Activated CD4-positive, alpha-beta memory T cell treated with anti-CD3 and anti-CD28 coated beads for 36 hours (primary cell): ENCODE results near the gene EDN2. TPM values are rescaled to one million over a fixed set of nuclear protein-coding genes. Genes with fewer than 3 reads are reported as not detected.
A peak's percentile ranks its signal among the peaks of the same experiment; 100 is the strongest.

ENCODE experiments used
- CTCF ChIA-PET: fragments of 350-600 bp; sonication (Branson Sonifier 250); formaldehyde crosslinking; loops from one replicate; lab custom pipeline; 2021; ENCODE audit warnings: antibody characterized with exemption, inconsistent platforms; lab: Charles Lee
- POLR2A ChIA-PET: fragments of 350-600 bp; sonication (Branson Sonifier 250); formaldehyde crosslinking; loops from one replicate; lab custom pipeline; 2021; ENCODE audit warnings: antibody characterized with exemption; lab: Charles Lee
- DNase-seq: peaks from one replicate; pipeline ENCODE4 v3.0.0-alpha.2; 2020
- H3K27ac Mint-ChIP-seq: one replicate; pipeline ENCODE4 v1.8.0; 2021; ENCODE audit warnings: mixed read lengths
- H3K27me3 Mint-ChIP-seq: one replicate; pipeline ENCODE4 v1.8.0; 2021; ENCODE audit warnings: mixed read lengths
- H3K36me3 Mint-ChIP-seq: one replicate; pipeline ENCODE4 v1.8.0; 2021; ENCODE audit warnings: mixed read lengths
- H3K4me1 Mint-ChIP-seq: one replicate; pipeline ENCODE4 v1.8.0; 2021; ENCODE audit warnings: low read depth, mixed read lengths
- H3K4me3 Mint-ChIP-seq: one replicate; pipeline ENCODE4 v1.8.0; 2021; ENCODE audit warnings: mild to moderate bottlenecking, mixed read lengths
- H3K9me3 Mint-ChIP-seq: one replicate; pipeline ENCODE4 v1.8.0; 2021; ENCODE audit warnings: mixed read lengths
- intact Hi-C: fragments of 100-400 bp; cut with micrococcal nuclease; formaldehyde crosslinking; loops from one replicate; pipeline ENCODE4 v1.15.1; 2023
- total RNA-seq, 2 experiments: library from RNA; stranded (reverse); gene quantifications; one replicate each; pipeline ENCODE4 v1.2.3, GENCODE V29; 2021

The EDN2 gene
- total RNA-seq, 2 experiments from 2014 or later, result not detected

GRCh38 chr1:41524676-41525675, 40.5 kb upstream of the EDN2 start:
- intact Hi-C loops, result no loop called here
- H3K9me3 Mint-ChIP-seq, result peaks cover 2% of the 10 kb centered on the region
- no peaks in the 10 kb centered on the region for H3K27me3 Mint-ChIP-seq
- ChIA-PET POLR2A (no interaction called here), CTCF (no interaction called here)
- DNase-seq, result no peak
- H3K4me3 Mint-ChIP-seq, result no peak overlapping the region
- H3K36me3 Mint-ChIP-seq, result peaks cover 19% of the 10 kb centered on the region
- H3K4me1 Mint-ChIP-seq, result no peaks in the 10 kb centered on the region
- no peak overlapping the region for H3K27ac Mint-ChIP-seq

- no peak for DNase-seq
- Mint-ChIP-seq H3K27me3 (no peaks in the 10 kb centered on the region), H3K9me3 (no peaks in the 10 kb centered on the region), H3K4me1 (no peaks in the 10 kb centered on the region), H3K4me3 (no peak overlapping the region), H3K36me3 (peaks cover 20% of the 10 kb centered on the region), H3K27ac (no peak overlapping the region)
- ChIA-PET CTCF (no interaction called here), POLR2A (no interaction called here)
- intact Hi-C loops, result no loop called here
These were observed 39.6 kb upstream of the EDN2 start for GRCh38 chr1:41523949-41524675.

GRCh38 chr1:41523071-41523470, 38.6 kb upstream of the EDN2 start:
- Mint-ChIP-seq H3K9me3 (no peaks in the 10 kb centered on the region), H3K27me3 (no peaks in the 10 kb centered on the region), H3K27ac (no peak overlapping the region), H3K4me1 (no peaks in the 10 kb centered on the region), H3K4me3 (no peak overlapping the region), H3K36me3 (peaks cover 20% of the 10 kb centered on the region)
- CTCF ChIA-PET, result interaction anchor here (0.6 kb wide), 1 partner anchor 1604 kb away, joined by 3 read pairs; no protein-coding TSS in a partner anchor
- no peak for DNase-seq
- POLR2A ChIA-PET, result no interaction called here
- intact Hi-C loops, result no loop called here

GRCh38 chr1:41521766-41522165, 37.3 kb upstream of the EDN2 start:
- ChIA-PET CTCF (interaction anchor here (1.0 kb wide), 1 partner anchor 290 kb away, joined by 3 read pairs; no protein-coding TSS in a partner anchor), POLR2A (no interaction called here)
- H3K9me3 Mint-ChIP-seq, result no peaks in the 10 kb centered on the region
- peaks cover 32% of the 10 kb centered on the region for H3K36me3 Mint-ChIP-seq
- peaks cover 1% of the 10 kb centered on the region for H3K4me1 Mint-ChIP-seq
- H3K27me3 Mint-ChIP-seq, result no peaks in the 10 kb centered on the region
- intact Hi-C loops, result no loop called here
- H3K27ac Mint-ChIP-seq, result no peak overlapping the region
- no peak for DNase-seq
- no peak overlapping the region for H3K4me3 Mint-ChIP-seq

GRCh38 chr1:41520951-41521752, 36.7 kb upstream of the EDN2 start:
- peaks cover 36% of the 10 kb centered on the region for H3K36me3 Mint-ChIP-seq

GRCh38 chr1:41519667-41520066, 35.2 kb upstream of the EDN2 start:
- peaks cover 6% of the 10 kb centered on the region for H3K4me1 Mint-ChIP-seq
- no peak overlapping the region for H3K4me3 Mint-ChIP-seq
- POLR2A ChIA-PET, result no interaction called here
- H3K36me3 Mint-ChIP-seq, result peaks cover 39% of the 10 kb centered on the region
- CTCF ChIA-PET, result no interaction called here
- no peak for DNase-seq
- H3K27ac Mint-ChIP-seq, result no peak overlapping the region
- intact Hi-C loops, result loop anchor here (10.0 kb wide), 1 partner anchor 285 kb away; no protein-coding TSS in a partner anchor
- H3K27me3 Mint-ChIP-seq, result no peaks in the 10 kb centered on the region
- H3K9me3 Mint-ChIP-seq, result no peaks in the 10 kb centered on the region

More at GRCh38 chr1:41520951-41521752, 36.7 kb upstream of the EDN2 start:
- Mint-ChIP-seq H3K9me3 (no peaks in the 10 kb centered on the region), H3K4me1 (peaks cover 6% of the 10 kb centered on the region), H3K27me3 (no peaks in the 10 kb centered on the region), H3K4me3 (no peak overlapping the region), H3K27ac (no peak overlapping the region)
- no peak for DNase-seq
- intact Hi-C loops, result no loop called here
- CTCF ChIA-PET, result no interaction called here
- POLR2A ChIA-PET, result no interaction called here

- ChIA-PET CTCF (interaction anchor here (0.8 to 1.1 kb wide), 2 partner anchors 23 to 655 kb away, joined by 3 to 4 read pairs; no protein-coding TSS in a partner anchor), POLR2A (no interaction called here)
- no peak overlapping the region for H3K27ac Mint-ChIP-seq
- H3K4me1 Mint-ChIP-seq, result peaks cover 6% of the 10 kb centered on the region
- no peaks in the 10 kb centered on the region for H3K9me3 Mint-ChIP-seq
- intact Hi-C loops, result loop anchor here (10.0 kb wide), 1 partner anchor 286 kb away; no protein-coding TSS in a partner anchor
- no peaks in the 10 kb centered on the region for H3K27me3 Mint-ChIP-seq
- H3K36me3 Mint-ChIP-seq, result peaks cover 38% of the 10 kb centered on the region
- DNase-seq, result no peak
- H3K4me3 Mint-ChIP-seq, result no peak overlapping the region
These were observed 34.0 kb upstream of the EDN2 start for GRCh38 chr1:41518471-41518870.

- Mint-ChIP-seq H3K27ac (no peak overlapping the region), H3K27me3 (no peaks in the 10 kb centered on the region), H3K4me3 (no peak overlapping the region), H3K36me3 (peaks cover 41% of the 10 kb centered on the region), H3K4me1 (peaks cover 6% of the 10 kb centered on the region), H3K9me3 (no peaks in the 10 kb centered on the region)
- ChIA-PET CTCF (interaction anchor here (0.6 to 2.3 kb wide), 8 partner anchors 15 to 375 kb away, joined by 3 to 15 read pairs (median 7); no protein-coding TSS in a partner anchor), POLR2A (no interaction called here)
- DNase-seq, result no peak
- intact Hi-C loops, result loop anchor here (10.0 kb wide), 1 partner anchor 288 kb away; no protein-coding TSS in a partner anchor
These were observed 32.6 kb upstream of the EDN2 start for GRCh38 chr1:41517062-41517438.

- Mint-ChIP-seq H3K27ac (peak overlapping the region; percentile 20), H3K27me3 (no peaks in the 10 kb centered on the region), H3K4me1 (peaks cover 6% of the 10 kb centered on the region), H3K4me3 (no peak overlapping the region), H3K9me3 (no peaks in the 10 kb centered on the region), H3K36me3 (peaks cover 47% of the 10 kb centered on the region)
- intact Hi-C loops, result loop anchor here (10.0 kb wide), 1 partner anchor 288 kb away; no protein-coding TSS in a partner anchor
- ChIA-PET CTCF (interaction anchor here (0.6 to 2.3 kb wide), 16 partner anchors 9 to 646 kb away, joined by 3 to 15 read pairs (median 4); no protein-coding TSS in a partner anchor), POLR2A (no interaction called here)
- peak; percentile 78 for DNase-seq
These were observed 31.9 kb upstream of the EDN2 start for GRCh38 chr1:41516168-41517061.

GRCh38 chr1:41515778-41516167, 31.3 kb upstream of the EDN2 start:
- peaks cover 47% of the 10 kb centered on the region for H3K36me3 Mint-ChIP-seq
- peaks cover 6% of the 10 kb centered on the region for H3K4me1 Mint-ChIP-seq
- no peaks in the 10 kb centered on the region for H3K27me3 Mint-ChIP-seq
- no peak for DNase-seq
- no peak overlapping the region for H3K4me3 Mint-ChIP-seq
- no peak overlapping the region for H3K27ac Mint-ChIP-seq
- POLR2A ChIA-PET, result no interaction called here
- intact Hi-C loops, result loop anchor here (10.0 kb wide), 1 partner anchor 289 kb away; no protein-coding TSS in a partner anchor
- no peaks in the 10 kb centered on the region for H3K9me3 Mint-ChIP-seq
- CTCF ChIA-PET, result interaction anchor here (0.6 to 2.3 kb wide), 15 partner anchors 8 to 647 kb away, joined by 3 to 15 read pairs (median 4); no protein-coding TSS in a partner anchor
